ENCODE measurements around the gene NISCH.

NISCH gene

DNA sequence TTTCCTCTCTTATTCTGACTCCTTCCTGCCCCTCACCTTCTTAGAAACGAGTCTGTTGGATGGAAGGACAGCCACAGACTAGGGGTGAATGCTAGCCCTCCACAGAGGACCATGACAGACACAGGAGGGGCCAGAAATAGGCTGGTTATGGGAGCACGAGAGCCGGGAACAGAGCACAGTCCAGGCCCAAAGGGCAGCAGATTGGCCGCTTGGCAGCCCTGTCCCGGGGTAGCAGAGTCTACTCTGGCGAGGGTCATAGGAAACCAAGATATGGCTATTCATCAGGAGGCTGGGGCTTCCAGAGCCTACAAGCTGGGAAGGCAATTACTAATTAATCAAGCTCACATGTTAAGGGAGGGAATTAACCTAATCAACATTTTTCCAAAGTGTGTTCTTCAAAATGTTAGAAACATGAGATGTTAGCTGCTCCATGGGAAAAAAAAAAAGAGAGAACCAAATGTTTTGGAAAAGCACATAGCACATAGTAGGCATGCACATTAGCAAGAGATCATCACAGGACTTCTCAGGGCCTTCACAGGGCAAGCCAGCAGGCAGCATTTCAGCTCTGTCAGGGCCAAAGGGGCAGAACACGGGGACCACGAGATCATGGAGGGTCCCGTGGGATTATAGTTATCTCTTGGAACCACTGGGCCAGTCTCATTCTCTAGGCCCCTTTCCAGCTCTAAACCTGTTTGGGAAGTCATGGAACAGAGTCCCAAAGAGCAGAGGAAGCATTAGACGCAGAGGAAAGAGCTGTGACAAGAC, 23.8 kb upstream of the NISCH start:
- TF ChIP-seq, protein P1, sequence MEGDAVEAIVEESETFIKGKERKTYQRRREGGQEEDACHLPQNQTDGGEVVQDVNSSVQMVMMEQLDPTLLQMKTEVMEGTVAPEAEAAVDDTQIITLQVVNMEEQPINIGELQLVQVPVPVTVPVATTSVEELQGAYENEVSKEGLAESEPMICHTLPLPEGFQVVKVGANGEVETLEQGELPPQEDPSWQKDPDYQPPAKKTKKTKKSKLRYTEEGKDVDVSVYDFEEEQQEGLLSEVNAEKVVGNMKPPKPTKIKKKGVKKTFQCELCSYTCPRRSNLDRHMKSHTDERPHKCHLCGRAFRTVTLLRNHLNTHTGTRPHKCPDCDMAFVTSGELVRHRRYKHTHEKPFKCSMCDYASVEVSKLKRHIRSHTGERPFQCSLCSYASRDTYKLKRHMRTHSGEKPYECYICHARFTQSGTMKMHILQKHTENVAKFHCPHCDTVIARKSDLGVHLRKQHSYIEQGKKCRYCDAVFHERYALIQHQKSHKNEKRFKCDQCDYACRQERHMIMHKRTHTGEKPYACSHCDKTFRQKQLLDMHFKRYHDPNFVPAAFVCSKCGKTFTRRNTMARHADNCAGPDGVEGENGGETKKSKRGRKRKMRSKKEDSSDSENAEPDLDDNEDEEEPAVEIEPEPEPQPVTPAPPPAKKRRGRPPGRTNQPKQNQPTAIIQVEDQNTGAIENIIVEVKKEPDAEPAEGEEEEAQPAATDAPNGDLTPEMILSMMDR (IDR thresholded peaks at IDR 0.05): no peak
- no peak for TF ChIP-seq ZFX (IDR thresholded peaks at IDR 0.05; ENCODE audit: borderline replicate concordance)

DNA sequence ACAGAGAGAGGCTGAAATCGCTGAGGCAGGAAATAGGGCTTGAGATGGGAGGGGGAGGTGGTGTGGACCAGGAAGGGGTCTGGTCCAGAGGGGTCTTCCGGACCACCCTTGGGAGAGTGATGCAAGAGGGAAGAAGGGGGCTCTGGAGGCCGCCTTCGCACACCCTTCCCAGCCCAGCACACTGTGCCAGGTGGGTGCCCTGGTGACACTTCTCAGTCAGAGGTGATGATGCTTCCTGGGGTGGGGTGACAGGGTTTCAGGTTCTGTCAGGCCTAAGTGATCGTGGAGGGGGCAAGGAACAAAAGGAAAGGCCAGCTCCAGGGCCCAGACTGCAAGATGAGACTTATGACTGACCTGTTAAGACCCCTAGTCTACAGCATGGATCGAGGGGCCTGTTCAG, 23.2 kb upstream of the NISCH start:
- no peak for TF ChIP-seq ZFX (IDR thresholded peaks at IDR 0.05; ENCODE audit: borderline replicate concordance)
- TF ChIP-seq, protein P1 (IDR thresholded peaks at IDR 0.05): no peak
- no peak overlapping the region for H3K27ac ChIP-seq

More for the DNA sequence above, 23.8 kb upstream of the NISCH start:
- H3K27ac ChIP-seq: no peak overlapping the region

DNA sequence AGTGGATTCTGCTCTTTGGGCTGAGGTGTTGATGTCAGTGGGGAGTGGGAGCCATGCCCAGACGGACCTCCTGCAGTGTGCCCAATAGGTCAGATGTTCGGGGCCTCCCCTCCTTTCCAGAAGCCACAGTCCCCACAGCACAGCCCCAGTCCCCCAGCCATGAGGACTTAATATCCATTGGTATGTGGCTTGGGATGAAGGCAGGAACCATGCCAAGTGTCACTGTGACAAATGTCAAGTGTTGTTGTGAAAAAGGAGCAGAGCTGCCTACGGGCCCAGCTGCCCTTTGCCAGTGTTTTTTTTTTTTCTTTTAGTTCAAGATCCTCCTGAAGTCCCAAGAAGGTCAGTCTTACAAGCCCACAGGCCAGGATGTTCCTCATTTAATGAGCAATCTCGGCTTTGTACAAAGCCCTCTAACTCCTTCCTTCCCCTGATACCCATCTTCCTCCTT, 22.7 kb upstream of the NISCH start:
- no peak for TF ChIP-seq ZFX (IDR thresholded peaks at IDR 0.05; ENCODE audit: borderline replicate concordance)
- TF ChIP-seq, protein P1 (IDR thresholded peaks at IDR 0.05): no peak
- no peak overlapping the region for H3K27ac ChIP-seq

DNA sequence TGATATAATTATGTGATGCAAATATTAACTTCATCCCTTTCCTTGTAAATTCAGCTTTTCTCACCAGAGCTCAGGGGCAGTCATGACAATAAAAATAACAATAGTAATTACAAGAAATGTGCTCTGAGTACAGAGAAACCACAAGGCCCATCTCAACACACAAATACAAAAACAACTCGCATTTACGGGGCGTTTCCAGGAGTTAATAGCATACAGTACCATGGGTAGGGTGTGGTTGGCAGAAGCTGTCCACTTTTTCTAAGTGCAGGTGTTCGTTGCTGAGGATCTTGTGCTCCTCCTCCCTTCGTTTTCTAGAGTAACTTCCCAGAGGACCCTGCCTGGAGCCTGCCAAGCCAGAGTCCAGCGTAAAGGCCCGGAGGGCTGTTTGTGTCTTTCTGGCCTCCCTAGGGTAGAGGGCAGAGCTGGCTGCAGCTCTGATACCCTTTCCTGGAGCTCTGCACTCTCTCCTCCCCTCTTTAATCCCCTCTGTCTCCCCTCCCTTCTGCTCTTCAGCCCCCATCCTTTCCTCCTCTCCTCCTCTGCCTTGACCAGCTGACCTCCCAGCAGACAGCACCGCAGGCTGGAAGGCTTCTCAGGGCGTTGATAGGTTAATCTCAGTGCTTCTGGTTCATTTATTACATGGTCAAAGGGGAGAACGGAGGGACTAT, 21.9 kb upstream of the NISCH start:
- H3K27ac ChIP-seq: no peak overlapping the region
- TF ChIP-seq, protein P1 (IDR thresholded peaks at IDR 0.05): no peak
- TF ChIP-seq ZFX (IDR thresholded peaks at IDR 0.05; ENCODE audit: borderline replicate concordance): no peak

DNA sequence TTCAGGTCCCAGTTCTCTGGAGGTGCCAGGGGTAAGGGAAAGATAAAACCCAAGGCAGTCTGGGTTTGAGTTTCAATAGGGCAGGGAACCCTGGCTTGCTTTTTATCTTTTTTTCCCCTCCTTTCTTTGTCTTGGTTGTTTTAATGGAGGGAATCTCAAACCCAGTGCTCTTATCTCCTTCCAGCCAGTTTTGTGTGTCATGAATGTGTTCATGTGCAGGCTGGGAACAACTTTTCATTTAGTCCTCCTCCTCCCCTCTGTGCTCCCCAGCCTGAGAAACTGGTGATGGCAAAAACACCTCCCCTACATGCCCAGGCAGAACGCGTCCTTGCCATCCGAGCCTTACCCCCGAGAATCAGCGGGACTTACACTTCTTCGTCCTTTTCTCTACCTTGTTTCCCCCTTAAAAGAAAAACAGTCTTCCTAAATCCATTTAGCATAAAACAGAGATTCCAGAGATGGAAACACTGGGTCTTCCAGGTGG, 21.4 kb upstream of the NISCH start:
- H3K27ac ChIP-seq: no peak overlapping the region
- no peak for TF ChIP-seq ZFX (IDR thresholded peaks at IDR 0.05; ENCODE audit: borderline replicate concordance)
- TF ChIP-seq, protein P1 (IDR thresholded peaks at IDR 0.05): no peak

DNA sequence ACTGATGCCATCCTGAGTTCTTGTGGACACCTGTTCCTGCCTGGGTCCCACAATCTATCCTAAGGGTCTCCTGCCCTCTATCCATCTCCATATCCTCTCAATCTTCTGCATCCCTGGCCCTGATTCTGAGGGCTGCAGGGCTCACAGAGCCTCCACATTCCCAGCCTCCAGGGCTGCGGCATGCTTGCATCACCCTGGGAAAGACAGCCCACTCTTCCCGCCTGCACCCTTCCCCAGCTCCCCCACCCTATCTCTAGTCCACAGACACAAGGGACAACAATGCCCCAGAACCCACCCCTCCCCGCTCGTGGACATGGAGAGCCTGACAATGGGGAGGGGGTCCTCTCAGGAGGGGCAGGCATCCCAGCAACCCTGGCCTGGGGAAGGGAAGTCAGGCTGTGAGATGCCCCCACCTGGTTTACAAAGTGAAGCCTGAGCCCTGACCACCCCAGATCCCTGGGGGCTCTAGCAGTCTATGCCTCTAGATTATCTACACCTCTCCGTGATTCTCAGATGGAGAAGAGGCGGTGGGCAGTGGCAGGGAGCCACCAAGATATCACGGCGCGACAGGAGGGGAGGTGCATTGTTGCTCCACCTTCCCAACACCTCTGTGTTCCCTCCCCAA, 20.8 kb upstream of the NISCH start:
- TF ChIP-seq, protein P1 (IDR thresholded peaks at IDR 0.05): no peak
- no peak for TF ChIP-seq ZFX (IDR thresholded peaks at IDR 0.05; ENCODE audit: borderline replicate concordance)

More for the DNA sequence above, 20.8 kb upstream of the NISCH start:
- no peak overlapping the region for H3K27ac ChIP-seq

All from 22Rv1 (cell line).